Measurements from ENCODE around the gene LBHD1. TPM values are rescaled to one million over a fixed set of nuclear protein-coding genes. Genes with fewer than 3 reads are reported as not detected.
A peak's percentile ranks its signal among the peaks of the same experiment; 100 is the strongest.

Gene LBHD1
- total RNA-seq, 1 donor from 2014 or later, result 2.1 TPM

- intact Hi-C loops (cut with micrococcal nuclease), result no loop called here
- Histone ChIP-seq H3K9me3 (replicated peaks) (no peaks in the 10 kb centered on the region), H3K27ac (replicated peaks) (peak within 1 kb of the TSS; percentile 95), H3K27me3 (ENCODE audit: low read depth) (no peaks in the 10 kb centered on the region), H3K36me3 (peaks cover 21% of the 10 kb centered on the region), H3K4me3 (peak within 1 kb of the TSS; percentile 93), H3K4me1 (peaks cover 58% of the 10 kb centered on the region)
- peak; percentile 94 for DNase-seq
- TF ChIP-seq, protein P1, sequence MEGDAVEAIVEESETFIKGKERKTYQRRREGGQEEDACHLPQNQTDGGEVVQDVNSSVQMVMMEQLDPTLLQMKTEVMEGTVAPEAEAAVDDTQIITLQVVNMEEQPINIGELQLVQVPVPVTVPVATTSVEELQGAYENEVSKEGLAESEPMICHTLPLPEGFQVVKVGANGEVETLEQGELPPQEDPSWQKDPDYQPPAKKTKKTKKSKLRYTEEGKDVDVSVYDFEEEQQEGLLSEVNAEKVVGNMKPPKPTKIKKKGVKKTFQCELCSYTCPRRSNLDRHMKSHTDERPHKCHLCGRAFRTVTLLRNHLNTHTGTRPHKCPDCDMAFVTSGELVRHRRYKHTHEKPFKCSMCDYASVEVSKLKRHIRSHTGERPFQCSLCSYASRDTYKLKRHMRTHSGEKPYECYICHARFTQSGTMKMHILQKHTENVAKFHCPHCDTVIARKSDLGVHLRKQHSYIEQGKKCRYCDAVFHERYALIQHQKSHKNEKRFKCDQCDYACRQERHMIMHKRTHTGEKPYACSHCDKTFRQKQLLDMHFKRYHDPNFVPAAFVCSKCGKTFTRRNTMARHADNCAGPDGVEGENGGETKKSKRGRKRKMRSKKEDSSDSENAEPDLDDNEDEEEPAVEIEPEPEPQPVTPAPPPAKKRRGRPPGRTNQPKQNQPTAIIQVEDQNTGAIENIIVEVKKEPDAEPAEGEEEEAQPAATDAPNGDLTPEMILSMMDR (IDR thresholded peaks at IDR 0.05; ENCODE audit: borderline replicate concordance), result no peak
Observed at GRCh38 chr11:62665075-62665598, 6.9 kb downstream of the LBHD1 start, which contains the start of the genes C11orf98 and CSKMT. Gene C11orf98, minus strand, starts transcription at chr11:62665210. Its CDS starts 41 bp downstream, at chr11:62665169. Gene CSKMT, plus strand, starts transcription at chr11:62665312. Its CDS starts 568 bp downstream, at chr11:62665880.

- Histone ChIP-seq H3K9me3 (replicated peaks) (no peaks in the 10 kb centered on the region), H3K4me3 (peak overlapping the region; percentile 93), H3K27me3 (ENCODE audit: low read depth) (no peaks in the 10 kb centered on the region), H3K4me1 (peaks cover 52% of the 10 kb centered on the region), H3K27ac (replicated peaks) (peak overlapping the region; percentile 95), H3K36me3 (peaks cover 21% of the 10 kb centered on the region)
- TF ChIP-seq, protein P1 (IDR thresholded peaks at IDR 0.05; ENCODE audit: borderline replicate concordance), result no peak
- intact Hi-C loops (cut with micrococcal nuclease), result no loop called here
- DNase-seq, result peak; percentile 20
Observed at GRCh38 chr11:62664405-62665074, 7.5 kb downstream of the LBHD1 start.

DNA sequence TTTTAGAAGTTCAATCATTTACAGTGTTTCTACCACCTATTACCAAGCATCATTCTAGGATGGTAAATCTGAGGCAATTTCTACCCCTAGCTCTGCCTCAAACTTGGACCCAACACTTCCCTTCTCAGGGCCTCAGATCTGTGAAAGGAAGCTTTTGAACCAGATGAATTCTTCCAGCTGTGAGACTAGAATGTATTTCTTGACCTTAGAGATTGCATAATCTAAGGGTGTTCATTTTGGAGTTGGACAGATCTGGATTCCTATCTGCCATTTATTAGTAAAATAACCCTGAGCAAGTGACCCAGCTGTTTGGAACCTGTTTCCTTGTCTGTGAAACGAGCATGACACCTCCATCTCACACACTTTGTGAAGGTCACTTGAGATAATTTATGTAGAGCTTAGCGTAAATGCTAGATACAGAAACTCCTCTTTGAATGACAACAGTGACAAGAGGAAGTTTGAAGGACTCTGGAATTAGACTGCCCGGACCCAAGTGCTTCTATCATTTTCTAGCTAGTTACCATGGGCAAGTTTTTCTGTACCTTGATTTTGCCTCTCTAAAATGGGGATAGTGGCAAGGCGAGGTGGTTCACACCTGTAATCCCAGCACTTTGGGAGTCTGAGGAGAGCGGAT, 15.2 kb downstream of the LBHD1 start:
- TF ChIP-seq, protein P1 (IDR thresholded peaks at IDR 0.05; ENCODE audit: borderline replicate concordance), result no peak
- no peak overlapping the region for H3K4me3 ChIP-seq
- intact Hi-C loops (cut with micrococcal nuclease), result no loop called here

GRCh38 chr11:62654297-62654696, 17.8 kb downstream of the LBHD1 start:
- intact Hi-C loops (cut with micrococcal nuclease), result no loop called here
- no peaks in the 10 kb centered on the region for H3K9me3 ChIP-seq (replicated peaks)
- DNase-seq, result no peak

More for the DNA sequence above, 15.2 kb downstream of the LBHD1 start:
- Histone ChIP-seq H3K27me3 (ENCODE audit: low read depth) (no peaks in the 10 kb centered on the region), H3K27ac (replicated peaks) (no peak overlapping the region), H3K9me3 (replicated peaks) (no peaks in the 10 kb centered on the region), H3K4me1 (peaks cover 12% of the 10 kb centered on the region), H3K36me3 (peaks cover 1% of the 10 kb centered on the region)
- no peak for DNase-seq

More at GRCh38 chr11:62654297-62654696, 17.8 kb downstream of the LBHD1 start:
- H3K27ac ChIP-seq (replicated peaks), result no peak overlapping the region
- H3K4me1 ChIP-seq, result peaks cover 21% of the 10 kb centered on the region
- no peaks in the 10 kb centered on the region for H3K27me3 ChIP-seq (ENCODE audit: low read depth)
- H3K36me3 ChIP-seq, result peaks cover 6% of the 10 kb centered on the region
- no peak overlapping the region for H3K4me3 ChIP-seq
- TF ChIP-seq, protein P1 (IDR thresholded peaks at IDR 0.05; ENCODE audit: borderline replicate concordance), result no peak
